Dendritic cell treated with granulocyte-macrophage colony-stimulating factor and Interleukin-4, amounts not matched to agents 40 ng/mL and 50 ng/mL, for 4 days (primary cell): Measurements from ENCODE around the gene TCF7.

Experiments
- H3K27ac Mint-ChIP-seq: one replicate; pipeline ENCODE4 v1.8.0; 2022; ENCODE audit warnings: mild to moderate bottlenecking, mixed read lengths
- H3K27me3 Mint-ChIP-seq: one replicate; pipeline ENCODE4 v1.8.0; 2022; ENCODE audit warnings: mild to moderate bottlenecking, mixed read lengths
- H3K36me3 Mint-ChIP-seq: one replicate; pipeline ENCODE4 v1.8.0; 2022; ENCODE audit warnings: low read depth, mixed read lengths
- H3K4me1 Mint-ChIP-seq: one replicate; pipeline ENCODE4 v1.8.0; 2022; ENCODE audit warnings: low read depth, mixed read lengths
- H3K4me3 Mint-ChIP-seq: one replicate; pipeline ENCODE4 v1.8.0; 2022; ENCODE audit warnings: mild to moderate bottlenecking, moderate library complexity, mixed read lengths
- H3K9me3 Mint-ChIP-seq: one replicate; pipeline ENCODE4 v1.8.0; 2022; ENCODE audit warnings: mixed read lengths
- intact Hi-C: fragments of 100-400 bp; cut with micrococcal nuclease; formaldehyde crosslinking; loops from one replicate; pipeline ENCODE4 v1.15.0; 2022

Gene TCF7

GRCh38 chr5:134084570-134084969 lies 29.9 kb upstream of the TCF7 start:
- Mint-ChIP-seq H3K4me1 (no peaks in the 10 kb centered on the region), H3K27ac (no peak overlapping the region)

GRCh38 chr5:134085411-134085810 lies 29.1 kb upstream of the TCF7 start:
- H3K4me1 Mint-ChIP-seq, result no peaks in the 10 kb centered on the region
- no peaks in the 10 kb centered on the region for H3K9me3 Mint-ChIP-seq
- H3K4me3 Mint-ChIP-seq, result no peak overlapping the region
- intact Hi-C loops, result no loop called here
- peaks cover 1% of the 10 kb centered on the region for H3K27me3 Mint-ChIP-seq
- H3K36me3 Mint-ChIP-seq, result no peaks in the 10 kb centered on the region
- H3K27ac Mint-ChIP-seq, result no peak overlapping the region

More at GRCh38 chr5:134084570-134084969, 29.9 kb upstream of the TCF7 start:
- intact Hi-C loops, result no loop called here
- no peaks in the 10 kb centered on the region for H3K9me3 Mint-ChIP-seq
- H3K27me3 Mint-ChIP-seq, result peaks cover 1% of the 10 kb centered on the region
- no peak overlapping the region for H3K4me3 Mint-ChIP-seq
- H3K36me3 Mint-ChIP-seq, result no peaks in the 10 kb centered on the region

GRCh38 chr5:134086225-134086942 lies 28.1 kb upstream of the TCF7 start:
- intact Hi-C loops, result no loop called here
- Mint-ChIP-seq H3K4me3 (no peak overlapping the region), H3K4me1 (no peaks in the 10 kb centered on the region), H3K9me3 (no peaks in the 10 kb centered on the region), H3K27me3 (peaks cover 3% of the 10 kb centered on the region), H3K36me3 (no peaks in the 10 kb centered on the region), H3K27ac (no peak overlapping the region)

- H3K4me3 Mint-ChIP-seq, result no peak overlapping the region
- H3K27me3 Mint-ChIP-seq, result peaks cover 3% of the 10 kb centered on the region
- H3K4me1 Mint-ChIP-seq, result no peaks in the 10 kb centered on the region
- intact Hi-C loops, result no loop called here
- H3K9me3 Mint-ChIP-seq, result no peaks in the 10 kb centered on the region
- H3K27ac Mint-ChIP-seq, result no peak overlapping the region
- H3K36me3 Mint-ChIP-seq, result no peaks in the 10 kb centered on the region
Observed at GRCh38 chr5:134086943-134087305, 27.6 kb upstream of the TCF7 start.

- Mint-ChIP-seq H3K27me3 (peaks cover 5% of the 10 kb centered on the region), H3K9me3 (no peaks in the 10 kb centered on the region), H3K27ac (no peak overlapping the region), H3K4me3 (no peak overlapping the region), H3K4me1 (no peaks in the 10 kb centered on the region), H3K36me3 (no peaks in the 10 kb centered on the region)
- intact Hi-C loops, result no loop called here
Observed at GRCh38 chr5:134088291-134088690, 26.2 kb upstream of the TCF7 start.

- H3K9me3 Mint-ChIP-seq, result no peaks in the 10 kb centered on the region
- H3K4me1 Mint-ChIP-seq, result no peaks in the 10 kb centered on the region
- no peaks in the 10 kb centered on the region for H3K36me3 Mint-ChIP-seq
- no peak overlapping the region for H3K27ac Mint-ChIP-seq
- no peak overlapping the region for H3K4me3 Mint-ChIP-seq
- intact Hi-C loops, result no loop called here
- H3K27me3 Mint-ChIP-seq, result peaks cover 5% of the 10 kb centered on the region
Observed at GRCh38 chr5:134088994-134089560, 25.4 kb upstream of the TCF7 start.

GRCh38 chr5:134090522-134090921 lies 24.0 kb upstream of the TCF7 start:
- Mint-ChIP-seq H3K27ac (no peak overlapping the region), H3K4me3 (no peak overlapping the region), H3K4me1 (no peaks in the 10 kb centered on the region), H3K9me3 (no peaks in the 10 kb centered on the region), H3K36me3 (no peaks in the 10 kb centered on the region), H3K27me3 (peaks cover 5% of the 10 kb centered on the region)
- intact Hi-C loops, result no loop called here

- Mint-ChIP-seq H3K27ac (no peak overlapping the region), H3K36me3 (no peaks in the 10 kb centered on the region), H3K4me1 (no peaks in the 10 kb centered on the region), H3K9me3 (no peaks in the 10 kb centered on the region), H3K27me3 (peaks cover 7% of the 10 kb centered on the region), H3K4me3 (no peak overlapping the region)
- intact Hi-C loops, result no loop called here
Observed at GRCh38 chr5:134091626-134092121, 22.8 kb upstream of the TCF7 start.

- H3K27ac Mint-ChIP-seq, result no peak overlapping the region
- intact Hi-C loops, result no loop called here
- H3K36me3 Mint-ChIP-seq, result no peaks in the 10 kb centered on the region
- peaks cover 7% of the 10 kb centered on the region for H3K27me3 Mint-ChIP-seq
- H3K4me1 Mint-ChIP-seq, result no peaks in the 10 kb centered on the region
- no peaks in the 10 kb centered on the region for H3K9me3 Mint-ChIP-seq
- H3K4me3 Mint-ChIP-seq, result no peak overlapping the region
Observed at GRCh38 chr5:134092875-134093274, 21.6 kb upstream of the TCF7 start.

GRCh38 chr5:134093351-134093750 lies 21.1 kb upstream of the TCF7 start:
- H3K36me3 Mint-ChIP-seq, result no peaks in the 10 kb centered on the region
- H3K27me3 Mint-ChIP-seq, result peaks cover 7% of the 10 kb centered on the region
- no peaks in the 10 kb centered on the region for H3K9me3 Mint-ChIP-seq

GRCh38 chr5:134095293-134095692 lies 19.2 kb upstream of the TCF7 start:
- intact Hi-C loops, result no loop called here
- Mint-ChIP-seq H3K27me3 (peaks cover 7% of the 10 kb centered on the region), H3K27ac (no peak overlapping the region), H3K4me1 (no peaks in the 10 kb centered on the region), H3K9me3 (no peaks in the 10 kb centered on the region), H3K36me3 (no peaks in the 10 kb centered on the region), H3K4me3 (no peak overlapping the region)

More at GRCh38 chr5:134093351-134093750, 21.1 kb upstream of the TCF7 start:
- Mint-ChIP-seq H3K27ac (no peak overlapping the region), H3K4me1 (no peaks in the 10 kb centered on the region), H3K4me3 (no peak overlapping the region)
- intact Hi-C loops, result no loop called here

GRCh38 chr5:134095887-134096589 lies 18.4 kb upstream of the TCF7 start:
- intact Hi-C loops, result no loop called here
- Mint-ChIP-seq H3K4me3 (no peak overlapping the region), H3K27me3 (peaks cover 5% of the 10 kb centered on the region), H3K36me3 (no peaks in the 10 kb centered on the region), H3K9me3 (no peaks in the 10 kb centered on the region), H3K27ac (no peak overlapping the region), H3K4me1 (no peaks in the 10 kb centered on the region)

- Mint-ChIP-seq H3K4me1 (no peaks in the 10 kb centered on the region), H3K27me3 (peaks cover 5% of the 10 kb centered on the region), H3K9me3 (no peaks in the 10 kb centered on the region), H3K4me3 (no peak overlapping the region), H3K36me3 (no peaks in the 10 kb centered on the region), H3K27ac (no peak overlapping the region)
- intact Hi-C loops, result no loop called here
Observed at GRCh38 chr5:134097211-134097749, 17.2 kb upstream of the TCF7 start.

GRCh38 chr5:134098690-134099089 lies 15.8 kb upstream of the TCF7 start:
- H3K9me3 Mint-ChIP-seq, result no peaks in the 10 kb centered on the region
- intact Hi-C loops, result no loop called here
- no peaks in the 10 kb centered on the region for H3K4me1 Mint-ChIP-seq
- H3K27me3 Mint-ChIP-seq, result peaks cover 3% of the 10 kb centered on the region
- H3K4me3 Mint-ChIP-seq, result no peak overlapping the region
- no peak overlapping the region for H3K27ac Mint-ChIP-seq
- H3K36me3 Mint-ChIP-seq, result no peaks in the 10 kb centered on the region
